Stimulated activated CD4-positive, alpha-beta T cell treated with anti-CD3 and anti-CD28 coated beads, TNF-alpha, amount 100 ng/mL, for 24 hours (primary cell): ENCODE data around the gene OR7A5.
"Not testable (repeated sequence)": the region's sequence is repeated elsewhere in the genome, so short reads cannot be mapped to it uniquely, and the experiment has no call there.

Experiments
- DNase-seq, 3 experiments: peaks; one replicate each; pipeline ENCODE4 v3.0.0-alpha.2; 2020; ENCODE audit warnings: low read depth in 3 of 3

OR7A5 gene

DNA sequence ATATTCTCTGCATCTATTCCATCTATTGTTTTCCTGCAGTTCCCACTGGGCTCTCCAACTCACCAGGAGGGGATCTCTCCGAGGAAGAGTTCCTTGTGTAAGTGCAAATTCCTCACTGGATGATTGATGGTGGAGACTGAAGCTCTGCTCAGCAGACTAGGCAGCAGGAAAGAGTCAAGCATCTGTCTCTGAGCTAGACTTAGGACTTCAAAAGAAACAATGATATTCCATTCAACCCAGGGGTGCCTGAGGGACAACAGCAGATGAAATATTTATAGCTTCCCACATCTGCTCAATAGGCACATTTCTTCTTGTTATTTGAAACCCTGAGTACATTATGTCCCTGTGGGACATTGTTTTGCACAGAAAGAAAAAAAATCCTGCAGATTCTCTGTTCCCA, at the start of gene OR7A5, which contains the start of gene OR7C1:
TSS of gene OR7A5 (minus strand) at position 175 of the 400 bp plus-strand sequence. CDS start 6,944 bp downstream, outside the sequence.
TSS of gene OR7C1 (minus strand) at position 175 of the 400 bp plus-strand sequence. CDS start 35,049 bp downstream, outside the sequence.
- DNase-seq: no peak

GRCh38 chr19:14871619-14872230, 36.7 kb upstream of the OR7A5 start:
- no peak for DNase-seq

GRCh38 chr19:14868497-14868896, 33.5 kb upstream of the OR7A5 start:
- no peak for DNase-seq

GRCh38 chr19:14848822-14849221, 13.8 kb upstream of the OR7A5 start, which contains the start of gene OR7A10:
Gene OR7A10, minus strand, starts transcription at chr19:14848922. Its CDS starts 7,045 bp downstream, at chr19:14841877.
- DNase-seq: no peak

DNA sequence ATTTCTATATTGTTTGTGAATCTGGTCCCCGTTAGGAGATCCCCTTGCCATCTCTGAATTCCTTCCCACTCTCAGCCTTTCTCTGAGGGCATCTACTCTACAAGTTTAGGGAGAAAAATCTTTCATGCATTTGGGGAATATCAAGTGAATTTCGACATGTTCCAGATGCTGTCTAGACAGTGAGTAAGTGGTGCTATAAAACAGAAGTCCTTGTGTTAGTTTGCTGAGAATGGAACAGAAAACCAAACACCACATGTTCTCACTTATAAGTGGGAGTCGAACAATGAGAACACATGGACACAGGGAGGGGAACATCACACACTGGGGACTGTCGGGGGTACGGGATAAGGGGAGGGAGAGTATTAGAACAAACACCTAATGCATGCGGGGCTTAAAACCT, 8.6 kb upstream of the OR7A5 start:
- no peak for DNase-seq

DNA sequence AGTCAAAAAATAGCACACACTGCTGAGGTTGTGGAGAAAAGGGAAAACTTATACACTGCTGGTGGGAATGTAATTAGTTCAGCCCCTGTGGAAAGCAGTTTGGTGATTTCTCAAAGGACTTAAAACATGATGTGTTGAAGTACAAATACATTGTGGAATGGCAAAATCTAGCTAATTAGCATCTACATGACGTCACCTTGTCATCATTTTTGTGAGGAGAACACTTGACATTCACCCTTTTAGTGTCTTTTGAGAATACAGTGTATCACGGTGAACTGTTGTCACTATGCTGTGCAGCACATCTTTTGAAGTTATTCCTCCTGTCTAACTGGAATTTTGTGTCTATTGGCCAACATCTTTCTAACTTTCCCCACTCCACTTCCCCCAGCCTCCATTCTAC, 8.2 kb upstream of the OR7A5 start:
- DNase-seq: no peak

DNA sequence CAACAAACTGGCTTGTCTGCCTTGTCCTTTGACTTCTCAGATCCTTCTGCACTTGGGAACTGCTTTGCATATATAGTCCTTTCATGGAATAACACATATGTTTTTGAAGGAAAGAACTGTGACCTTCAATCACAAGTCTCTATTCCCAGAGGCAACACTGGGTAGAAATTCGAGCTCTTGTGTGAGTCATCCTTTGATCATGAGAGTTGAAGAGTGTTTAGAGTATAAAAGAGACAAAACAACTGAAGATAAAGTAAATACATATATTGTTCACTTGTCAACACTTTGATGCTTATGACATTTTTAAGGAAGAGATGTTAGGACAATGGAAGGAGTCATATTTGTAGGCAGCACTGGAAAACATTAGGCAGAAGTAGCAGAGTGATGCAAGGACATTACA, 5.2 kb upstream of the OR7A5 start:
- DNase-seq: no peak

DNA sequence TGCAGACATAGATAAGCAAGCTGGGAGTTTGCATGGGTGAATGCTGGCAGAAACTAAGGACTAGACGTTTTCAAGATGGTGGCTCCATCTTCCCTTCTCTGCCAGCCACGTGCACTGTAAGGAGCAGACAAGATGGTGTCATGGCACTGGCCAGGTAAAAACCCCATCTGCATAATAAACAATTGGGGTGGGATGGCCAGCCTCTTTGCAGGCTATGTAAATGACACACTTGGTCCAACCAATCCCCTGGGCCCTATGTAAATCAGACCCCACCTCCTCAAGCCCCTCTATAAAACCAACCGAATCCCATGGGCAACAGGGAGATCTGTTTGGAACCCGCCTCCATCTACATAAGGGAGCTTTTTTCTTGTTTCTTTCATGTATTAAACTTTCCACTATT, 2.4 kb upstream of the OR7A5 start:
- DNase-seq: no peak

- no peak for DNase-seq
Observed at GRCh38 chr19:14830702-14831101, 4.3 kb downstream of the OR7A5 start.

GRCh38 chr19:14826006-14826405, 9.0 kb downstream of the OR7A5 start:
- no peak for DNase-seq

DNA sequence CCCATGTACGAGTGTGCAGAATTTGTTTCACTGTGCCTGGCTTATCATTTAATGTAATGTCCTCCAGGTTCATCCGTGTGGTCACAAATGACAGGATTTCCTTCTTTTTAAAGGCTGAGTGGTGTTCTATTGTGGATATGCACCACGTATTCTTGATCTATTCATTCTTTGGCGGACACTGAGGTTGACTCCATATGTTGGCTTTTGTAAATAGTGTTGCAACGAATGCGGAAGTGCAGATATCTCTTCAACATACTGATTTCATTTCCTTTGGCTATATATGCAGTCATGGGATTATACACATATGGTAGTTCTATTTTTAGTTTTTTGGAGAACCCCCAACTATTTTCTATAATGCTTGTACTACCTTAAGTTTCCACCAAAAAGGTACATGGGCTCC, 13.0 kb downstream of the OR7A5 start:
- no peak for DNase-seq

DNA sequence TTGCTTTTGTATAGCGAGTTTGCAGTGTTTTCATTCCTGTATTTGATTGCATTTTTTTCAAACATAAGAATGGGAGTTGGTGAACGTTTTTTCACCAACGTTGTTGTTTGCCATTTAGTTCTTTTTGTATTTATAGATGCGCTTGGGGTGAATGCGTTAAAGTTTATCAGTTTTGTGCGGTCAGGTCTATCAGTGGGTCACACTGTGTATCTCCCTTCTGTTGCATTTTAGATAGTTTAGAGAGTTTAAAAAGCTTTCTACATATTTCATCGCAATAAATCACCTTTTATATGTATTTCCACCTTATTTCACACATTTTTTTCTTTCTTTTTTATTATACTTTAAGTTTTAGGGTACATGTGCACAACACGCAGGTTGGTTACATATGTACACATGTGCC, 16.4 kb downstream of the OR7A5 start:
- DNase-seq: no peak

DNA sequence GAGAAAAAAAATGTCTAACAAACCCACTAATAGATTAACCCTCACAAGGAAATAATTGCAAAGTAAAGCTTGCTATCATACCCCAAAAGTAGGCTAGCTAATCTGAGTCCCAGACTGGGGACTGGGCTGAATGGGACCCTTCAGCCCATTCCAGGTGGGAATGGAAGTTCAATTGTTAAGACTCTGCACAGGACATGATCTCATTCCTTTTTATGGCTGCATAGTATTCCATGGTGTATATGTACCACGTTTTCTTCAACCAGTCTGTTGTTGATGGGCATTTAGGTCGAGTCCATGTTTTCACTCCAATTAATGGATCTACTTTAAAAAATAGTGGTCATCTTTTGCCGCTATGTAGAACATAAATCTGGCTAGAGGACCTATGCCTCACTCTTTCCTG, 17.9 kb downstream of the OR7A5 start:
- no peak for DNase-seq

DNA sequence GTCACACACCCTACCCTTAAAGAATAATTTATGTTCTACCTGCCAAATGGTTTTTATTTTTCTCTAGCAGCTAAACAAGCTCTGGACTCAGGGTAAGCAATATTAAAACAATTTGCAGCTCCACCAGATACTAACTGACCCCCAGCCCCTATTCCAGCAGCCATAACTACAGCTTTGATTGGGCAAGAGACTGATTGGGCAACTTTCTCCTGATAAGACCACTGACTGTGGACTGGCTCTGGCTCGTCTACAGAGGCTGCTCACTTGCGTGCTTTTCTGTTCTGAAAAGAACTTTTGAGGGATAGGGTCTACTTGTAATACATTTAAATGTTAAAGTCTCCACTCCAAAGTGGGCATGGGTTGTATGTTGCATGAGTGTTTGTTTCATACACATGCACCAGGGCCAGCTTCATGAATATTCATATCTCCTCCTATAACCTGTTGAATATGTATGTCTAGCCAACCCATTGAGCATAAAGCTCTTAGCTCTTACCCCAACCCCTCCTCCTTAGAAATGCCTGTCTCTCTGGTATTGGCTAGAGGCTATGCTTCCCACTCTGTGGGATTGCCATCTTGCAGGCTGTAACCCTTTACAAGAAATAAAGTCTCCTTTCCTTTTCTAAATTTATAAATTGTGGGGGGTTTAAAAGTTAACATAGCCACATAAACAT, 19.9 kb downstream of the OR7A5 start:
- DNase-seq: no peak

GRCh38 chr19:14809272-14810057, 25.5 kb downstream of the OR7A5 start:
- no peak for DNase-seq

- no peak for DNase-seq
Observed at GRCh38 chr19:14804765-14805164, 30.2 kb downstream of the OR7A5 start.

DNA sequence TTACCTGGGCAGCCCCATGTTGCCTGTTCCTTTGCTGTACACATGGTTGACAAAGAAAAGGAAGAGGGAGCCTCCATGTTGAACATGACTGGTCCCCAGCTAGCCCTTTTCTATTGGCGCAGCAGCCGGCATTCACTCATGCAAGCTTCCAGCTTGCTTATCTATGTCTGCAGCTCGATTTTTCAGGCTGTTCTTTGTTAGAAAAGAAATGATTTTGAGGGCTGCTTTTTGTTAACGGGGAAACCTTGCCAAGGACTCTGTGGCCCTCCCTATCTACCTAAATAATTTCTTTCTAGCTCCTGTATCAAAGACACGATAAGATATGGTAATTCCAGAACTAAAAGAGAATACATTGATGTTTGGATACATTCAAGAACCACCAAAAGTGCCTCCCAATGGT, 36.2 kb downstream of the OR7A5 start:
- no peak for DNase-seq

DNA sequence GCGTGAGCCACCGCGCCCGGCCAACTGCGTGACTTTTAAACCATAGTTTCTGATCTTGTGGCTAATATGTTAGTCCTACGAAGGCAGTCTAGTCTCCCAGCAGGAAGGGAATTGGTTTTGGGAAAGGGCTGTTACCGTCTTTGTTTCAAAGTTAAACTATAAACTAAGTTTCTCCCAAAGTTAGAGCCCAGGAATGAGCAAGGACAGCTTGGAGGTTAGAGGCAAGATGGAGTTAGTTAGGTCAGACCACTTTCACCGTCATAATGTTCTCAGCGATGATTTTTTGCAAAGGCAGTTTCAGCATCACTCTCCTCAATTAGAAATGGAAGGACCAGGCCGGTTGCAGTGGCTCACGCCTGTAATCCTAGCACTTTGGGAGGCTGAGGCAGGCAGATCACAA, 39.0 kb downstream of the OR7A5 start:
- no peak for DNase-seq

- DNase-seq: no peak
Observed at GRCh38 chr19:14795078-14795721, 39.8 kb downstream of the OR7A5 start.

GRCh38 chr19:14792250-14792649, 42.7 kb downstream of the OR7A5 start:
- not testable (repeated sequence) for DNase-seq

DNA sequence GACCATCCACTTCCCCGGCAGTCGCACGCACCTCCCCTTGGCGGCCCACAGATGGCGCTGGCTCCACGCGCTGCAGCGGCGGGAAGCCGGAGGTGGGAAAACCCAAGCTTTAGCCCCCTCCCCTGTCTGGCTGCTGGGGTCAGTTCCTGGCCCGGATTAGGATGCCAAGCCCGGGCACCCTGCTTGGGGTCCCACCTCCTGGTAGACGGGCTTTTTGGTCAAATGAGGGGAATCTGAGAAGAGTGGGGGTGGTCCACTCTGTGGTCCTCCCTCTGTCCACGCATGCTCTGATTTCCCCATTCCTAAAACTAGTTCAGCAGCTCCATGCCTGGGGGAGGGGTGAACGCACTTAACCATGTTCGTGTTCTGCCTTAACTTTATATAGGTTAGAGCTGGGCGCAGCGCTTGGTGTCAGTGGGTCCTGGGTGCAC, 48.5 kb downstream of the OR7A5 start:
- no peak for DNase-seq
